Mucosa of rectum (tissue), 2 donors: ENCODE measurements around the gene CAMSAP1.

Source experiments
- H3K27ac ChIP-seq, 2 donors: one replicate each; pipeline ENCODE4 v1.7.0; 2013; ENCODE audit warnings: inconsistent platforms in 2 of 2, low read depth in 2 of 2, low read length in 2 of 2
- H3K27me3 ChIP-seq, 2 donors: one replicate each; pipeline ENCODE4 v1.7.0; 2013; ENCODE audit warnings: low read length in 2 of 2; ENCODE audit not compliant: control insufficient read depth in 2 of 2, insufficient read depth in 2 of 2
- H3K36me3 ChIP-seq, 2 donors: one replicate each; pipeline ENCODE4 v1.7.0; 2013; ENCODE audit warnings: low read length in 2 of 2; ENCODE audit not compliant: control insufficient read depth in 2 of 2, insufficient read depth in 2 of 2
- H3K4me1 ChIP-seq, 2 donors: one replicate each; pipeline ENCODE4 v1.7.0; 2013; ENCODE audit warnings: low read length in 2 of 2, mild to moderate bottlenecking in 1 of 2; ENCODE audit not compliant: control insufficient read depth in 2 of 2, insufficient read depth in 2 of 2
- H3K4me3 ChIP-seq, 2 donors: one replicate each; pipeline ENCODE4 v1.7.0; 2013; ENCODE audit warnings: low read length in 2 of 2
- H3K9ac ChIP-seq, 2 donors: one replicate each; pipeline ENCODE4 v1.7.0; 2013; ENCODE audit warnings: low read length in 2 of 2, low read depth in 1 of 2, mild to moderate bottlenecking in 1 of 2
- H3K9me3 ChIP-seq, 2 donors: one replicate each; pipeline ENCODE4 v1.7.0; 2013; ENCODE audit warnings: low read length in 2 of 2; ENCODE audit not compliant: control insufficient read depth in 2 of 2
- donor health status: healthy.
- donor health status: Normal muscosa, but diverticular disease.

Gene CAMSAP1

DNA sequence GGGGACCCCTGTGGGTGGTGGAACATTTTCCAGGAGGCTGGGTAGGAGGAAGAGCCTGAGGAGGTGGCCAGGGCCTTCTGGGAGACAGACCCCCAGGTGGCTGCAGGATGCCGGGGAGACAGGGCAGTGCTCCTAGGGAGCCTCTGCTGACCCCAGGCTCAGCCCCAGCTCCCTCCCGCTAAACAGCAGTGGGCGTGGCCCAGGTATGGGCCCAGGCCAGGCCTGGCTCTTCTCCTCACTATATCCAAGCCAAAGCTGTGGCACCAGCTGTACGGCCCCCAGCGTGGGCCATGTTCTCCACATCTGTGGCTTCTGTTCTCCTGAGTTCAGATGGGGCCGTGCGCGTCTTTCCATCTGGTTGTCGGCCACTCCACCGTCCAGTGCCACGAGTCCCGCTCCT, 146.9 kb downstream of the CAMSAP1 start:
- Histone ChIP-seq H3K9me3 (no peaks in the 10 kb centered on the region), H3K27ac (no peak overlapping the region), H3K36me3 (no peaks in the 10 kb centered on the region), H3K9ac (no peak overlapping the region), H3K4me3 (no peak overlapping the region), H3K27me3 (peaks cover 0 to 1% of the 10 kb centered on the region in 2 donors), H3K4me1 (no peaks in the 10 kb centered on the region)

DNA sequence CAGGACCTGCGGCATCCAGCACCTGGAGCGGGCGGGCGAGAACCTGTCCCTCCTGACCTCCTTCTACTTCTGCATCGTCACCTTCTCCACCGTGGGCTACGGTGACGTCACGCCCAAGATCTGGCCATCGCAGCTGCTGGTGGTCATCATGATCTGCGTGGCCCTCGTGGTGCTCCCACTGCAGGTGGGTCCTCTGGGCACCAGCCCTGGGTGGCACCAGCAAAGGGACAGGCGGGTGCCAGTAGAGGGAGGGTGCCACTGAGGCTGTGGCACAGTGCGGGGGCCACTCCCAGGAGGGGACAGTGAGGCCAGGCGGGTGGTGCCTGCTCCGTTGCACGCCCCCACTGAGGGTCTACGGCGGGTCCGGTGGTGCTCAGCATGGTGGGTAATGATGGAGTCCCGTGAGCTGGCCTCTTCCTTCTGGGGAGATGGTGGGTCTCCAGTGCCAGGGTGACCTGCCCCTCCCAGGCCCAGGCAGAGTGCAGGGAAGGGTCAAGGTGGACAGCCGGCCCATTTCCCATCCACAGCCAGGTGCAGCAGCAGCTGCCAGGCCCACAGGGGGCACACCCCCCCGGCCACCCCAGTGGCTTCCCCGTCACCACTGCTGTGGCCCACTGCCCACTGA, 147.6 kb downstream of the CAMSAP1 start:
- H3K9me3 ChIP-seq, result no peaks in the 10 kb centered on the region
- peaks cover 0 to 1% of the 10 kb centered on the region in 2 donors for H3K27me3 ChIP-seq
- no peaks in the 10 kb centered on the region for H3K36me3 ChIP-seq
- H3K4me3 ChIP-seq, result no peak overlapping the region
- H3K9ac ChIP-seq, result no peak overlapping the region
- H3K27ac ChIP-seq, result no peak overlapping the region
- H3K4me1 ChIP-seq, result no peaks in the 10 kb centered on the region

DNA sequence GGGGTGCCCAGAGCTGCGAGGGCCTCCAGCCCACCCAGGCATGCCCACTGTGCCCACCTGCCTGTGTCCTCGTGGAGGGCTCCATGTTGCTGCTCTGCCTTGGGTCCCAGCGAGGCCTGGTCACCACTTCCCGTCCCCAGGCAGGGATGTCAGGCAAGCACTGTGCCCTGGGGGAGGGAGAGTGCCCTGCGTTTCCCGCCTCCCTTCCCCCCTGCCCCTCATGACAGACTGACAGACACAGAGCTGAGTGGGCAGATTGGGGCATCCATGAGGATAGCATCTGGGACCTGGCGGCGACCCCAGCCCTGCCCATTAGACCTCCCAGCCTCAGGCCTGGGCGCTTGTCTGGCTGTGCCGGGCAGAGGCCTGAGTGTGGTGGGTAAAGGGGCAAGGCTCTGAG, 148.5 kb downstream of the CAMSAP1 start:
- H3K4me3 ChIP-seq, result no peak overlapping the region
- no peak overlapping the region for H3K9ac ChIP-seq
- no peaks in the 10 kb centered on the region for H3K9me3 ChIP-seq
- no peaks in the 10 kb centered on the region for H3K36me3 ChIP-seq
- H3K4me1 ChIP-seq, result no peaks in the 10 kb centered on the region
- peaks cover 0 to 1% of the 10 kb centered on the region in 2 donors for H3K27me3 ChIP-seq
- H3K27ac ChIP-seq, result no peak overlapping the region
